Heart right ventricle (tissue), 16 donors: ENCODE data around the gene ENTPD1. TPM values are rescaled to one million over a fixed set of nuclear protein-coding genes. Genes with fewer than 3 reads are reported as not detected.
A peak's percentile ranks its signal among the peaks of the same experiment; 100 is the strongest.

Experiments
- ATAC-seq, 8 donors: fragments of 200-7000 bp; cut with Tn5 transposase; one replicate each; pipeline ENCODE4 v1.9.1; 2020; ENCODE audit warnings: mild to moderate bottlenecking in 8 of 8, moderate library complexity in 8 of 8, moderate number of reproducible peaks in 1 of 8
- DNase-seq, 2 donors: peaks; one replicate each; pipeline ENCODE4 v3.0.0-alpha.2; 2020
- H3K27ac ChIP-seq, 10 donors: fragments of 200-600 bp; sonication (generic) in 2 of 10; one replicate each; pipeline versions ENCODE4 v1.5.0 to v1.8.0; 2020 to 2022; ENCODE audit warnings: mild to moderate bottlenecking in 3 of 10
- H3K27me3 ChIP-seq, 7 donors: fragments of 200-600 bp; one replicate each; pipeline ENCODE4 v1.8.0; 2021 to 2022; ENCODE audit warnings: mild to moderate bottlenecking in 2 of 7
- H3K36me3 ChIP-seq, 9 donors: fragments of 200-600 bp; sonication (generic) in 1 of 9; one replicate each; pipeline versions ENCODE4 v1.5.0 to v1.8.0; 2020 to 2022; ENCODE audit warnings: mild to moderate bottlenecking in 2 of 9
- H3K4me1 ChIP-seq, 9 donors: fragments of 200-600 bp; sonication (generic) in 1 of 9; one replicate each; pipeline versions ENCODE4 v1.5.0 to v1.8.0; 2020 to 2022; ENCODE audit warnings: mild to moderate bottlenecking in 4 of 9
- H3K4me3 ChIP-seq, 10 donors: fragments of 200-600 bp; sonication (generic) in 2 of 10; one replicate each; pipeline versions ENCODE4 v1.5.0 to v1.8.0; 2020 to 2022; ENCODE audit warnings: mild to moderate bottlenecking in 7 of 10, moderate library complexity in 2 of 10
- H3K9me3 ChIP-seq, 11 donors: fragments of 200-600 bp in 10 of 11; sonication (generic) in 2 of 11; one replicate each; pipeline versions ENCODE4 v1.5.0 to v1.8.0; 2013 to 2022; ENCODE audit warnings: mild to moderate bottlenecking in 2 of 11, control low read depth in 1 of 11, moderate library complexity in 1 of 11
- WGBS, 2 donors: extraction: QIAGEN DNeasy Blood & Tissue Kit; methylation state at CpG; one replicate each; pipeline ENCODE4 v1.1.7; 2013; ENCODE audit warnings: inconsistent platforms in 1 of 2; 5-methylcytosine and 5-hydroxymethylcytosine counted together
- intact Hi-C, 10 donors: fragments of 100-400 bp; cut with DNase I; formaldehyde crosslinking; loops; one replicate each; pipeline versions ENCODE4 v1.11.1 to v1.14.2; 2022
- polyA plus RNA-seq, 2 donors: library from polyadenylated mRNA; stranded (reverse); fragments of 200-250 nt; gene quantifications; one replicate each; pipeline ENCODE4 v1.2.3, GENCODE V29; 2013
- total RNA-seq, 10 donors: library from RNA; stranded (reverse); fragmentation: NEBNext Ultra II Directional in 3 of 10; extraction: Animal tissue kit (Norgen Biotek cat#: 25700) in 3 of 10; gene quantifications; one replicate each; pipeline versions ENCODE4 v1.2.1 to v1.2.4, GENCODE V29; 2021 to 2023
- TF ChIP-seq, protein P1 (sequence below), 9 donors: fragments of 200-600 bp; sonication (generic) in 2 of 9; IDR thresholded peaks; one replicate each; pipeline versions ENCODE4 v1.5.0 to v1.8.0; 2021 to 2022; ENCODE audit warnings: antibody characterized with exemption in 9 of 9, mild to moderate bottlenecking in 5 of 9, moderate library complexity in 1 of 9
- donor health status: Arrhythmogenic right ventricular cardiomyopathy.
- donor health status: ischemic (EF 13 %, LVEDD 7.1; RV severe dilation, severe dysfunction).
- donor health status: healthy with polysubstance abuse.
- donor health status: DM: no; HTN: yes; CAD: no.
- donor health status: DM: no; HTN: no; CAD: no.
- donor health status: ischemic (EF 25% LVEDD 6.9; RV normal size, moderate dysfunction).
- donor health status: ischemic (EF 25% LVEDD 5.7; RV mildly dilated, moderate dysfunction).
- donor health status: healthy.
- donor health status: DM: yes; HTN: yes; CAD: no.
- donor health status: Ischemic cardiomyopathy.
- donor health status: ischemic (EF 35%, LVEDD 5.7; RV mildly dilated, moderate dysfunction).
- donor health status: nonischemic (EF 11% LVEDD 7.7; RV severe dilation, severe dysfunction).
- donor health status: DM: yes; HTN: yes; CAD: no.
- donor health status: PGD.
- donor health status: ischemic (EF 29% LVEDD 5.4; RV normal size, mild dysfunction).
- donor health status: nonischemic (EF 23%, LVEDD 6.1; RV moderate dilation, normal function).

ENTPD1 gene
- total and polyA plus RNA-seq, 12 donors = 4.2 to 13.0 (median 9.1) TPM

DNA sequence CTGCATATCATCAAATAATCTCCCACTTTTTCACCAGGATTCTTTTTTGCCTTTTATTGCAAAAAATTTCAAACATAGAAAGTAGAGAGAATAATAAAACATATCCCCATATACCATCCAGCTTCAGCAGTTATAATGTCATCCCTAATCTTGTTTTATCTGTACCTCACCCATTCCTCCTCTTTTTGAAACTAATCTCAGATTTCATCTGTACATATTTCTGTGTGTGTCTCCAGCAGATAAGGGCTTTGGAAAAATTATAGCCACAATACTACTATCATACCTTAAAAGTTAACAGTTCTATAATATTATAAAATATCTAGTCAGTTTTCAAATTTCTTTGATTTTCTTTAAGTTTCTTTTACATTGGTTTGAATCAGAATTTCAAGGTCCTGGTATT, 7.6 kb upstream of the ENTPD1 start:
- H3K4me3 ChIP-seq = no peak overlapping the region
- TF ChIP-seq, protein P1, sequence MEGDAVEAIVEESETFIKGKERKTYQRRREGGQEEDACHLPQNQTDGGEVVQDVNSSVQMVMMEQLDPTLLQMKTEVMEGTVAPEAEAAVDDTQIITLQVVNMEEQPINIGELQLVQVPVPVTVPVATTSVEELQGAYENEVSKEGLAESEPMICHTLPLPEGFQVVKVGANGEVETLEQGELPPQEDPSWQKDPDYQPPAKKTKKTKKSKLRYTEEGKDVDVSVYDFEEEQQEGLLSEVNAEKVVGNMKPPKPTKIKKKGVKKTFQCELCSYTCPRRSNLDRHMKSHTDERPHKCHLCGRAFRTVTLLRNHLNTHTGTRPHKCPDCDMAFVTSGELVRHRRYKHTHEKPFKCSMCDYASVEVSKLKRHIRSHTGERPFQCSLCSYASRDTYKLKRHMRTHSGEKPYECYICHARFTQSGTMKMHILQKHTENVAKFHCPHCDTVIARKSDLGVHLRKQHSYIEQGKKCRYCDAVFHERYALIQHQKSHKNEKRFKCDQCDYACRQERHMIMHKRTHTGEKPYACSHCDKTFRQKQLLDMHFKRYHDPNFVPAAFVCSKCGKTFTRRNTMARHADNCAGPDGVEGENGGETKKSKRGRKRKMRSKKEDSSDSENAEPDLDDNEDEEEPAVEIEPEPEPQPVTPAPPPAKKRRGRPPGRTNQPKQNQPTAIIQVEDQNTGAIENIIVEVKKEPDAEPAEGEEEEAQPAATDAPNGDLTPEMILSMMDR (IDR thresholded peaks at IDR 0.05) = no peak
- peaks cover 0 to 2% (median 0%) of the 10 kb centered on the region in 7 donors for H3K27me3 ChIP-seq
- no peak for ATAC-seq
- no peak overlapping the region for H3K27ac ChIP-seq
- no peak for DNase-seq
- intact Hi-C loops = loop anchor here in 1 of 10 donors (5.0 kb wide), 1 partner anchor 89 kb away; no protein-coding TSS in a partner anchor
- H3K9me3 ChIP-seq = no peaks in the 10 kb centered on the region
- no peaks in the 10 kb centered on the region for H3K36me3 ChIP-seq
- H3K4me1 ChIP-seq = peaks cover 0 to 15% (median 5%) of the 10 kb centered on the region in 9 donors

DNA sequence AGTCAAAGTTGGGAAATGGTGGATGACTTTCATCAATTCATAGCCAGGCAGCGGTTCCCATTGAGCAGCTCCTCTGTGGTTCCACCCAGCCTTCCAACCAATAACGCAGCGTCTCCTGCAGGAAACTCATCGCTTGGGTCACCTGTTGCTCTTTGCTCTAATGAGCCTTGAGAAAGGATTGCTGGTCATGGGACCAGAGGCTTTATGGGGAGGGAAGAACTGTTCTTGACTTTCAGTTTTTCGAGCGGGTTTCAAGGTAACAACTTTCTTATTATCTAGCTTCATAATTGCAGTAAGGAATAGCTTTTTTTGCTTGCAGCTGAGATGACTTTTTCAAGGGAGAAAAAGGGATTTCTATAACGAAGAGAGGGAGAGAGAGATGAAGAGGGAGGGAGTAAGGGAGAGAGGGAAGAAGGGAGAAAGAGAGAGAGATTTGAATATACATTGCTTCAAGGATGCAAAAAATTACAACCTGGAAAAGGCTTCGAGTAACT, 405 bp upstream of the ENTPD1 start:
- Histone ChIP-seq H3K4me1 (peaks cover 0 to 52% (median 16%) of the 10 kb centered on the region in 9 donors), H3K9me3 (no peaks in the 10 kb centered on the region), H3K27me3 (peaks cover 0 to 4% (median 0%) of the 10 kb centered on the region in 7 donors), H3K27ac (peak overlapping the region; percentile 16 to 93 (median 74)), H3K36me3 (no peaks in the 10 kb centered on the region), H3K4me3 (peak overlapping the region in 9 of 10 donors; percentile 18 to 59 (median 47))
- 29 to 37% methylated on average over 8 of the region's 8 CpGs for WGBS, 2 donors
- intact Hi-C loops = loop anchor here in 1 of 10 donors (5.0 kb wide), 1 partner anchor 37 kb away; no protein-coding TSS in a partner anchor
- ATAC-seq (peak in 7 of 8 donors; percentile 67 to 82 (median 78)), DNase-seq (peak in 1 of 2 donors; percentile 57)
- TF ChIP-seq, protein P1 (IDR thresholded peaks at IDR 0.05) = no peak

DNA sequence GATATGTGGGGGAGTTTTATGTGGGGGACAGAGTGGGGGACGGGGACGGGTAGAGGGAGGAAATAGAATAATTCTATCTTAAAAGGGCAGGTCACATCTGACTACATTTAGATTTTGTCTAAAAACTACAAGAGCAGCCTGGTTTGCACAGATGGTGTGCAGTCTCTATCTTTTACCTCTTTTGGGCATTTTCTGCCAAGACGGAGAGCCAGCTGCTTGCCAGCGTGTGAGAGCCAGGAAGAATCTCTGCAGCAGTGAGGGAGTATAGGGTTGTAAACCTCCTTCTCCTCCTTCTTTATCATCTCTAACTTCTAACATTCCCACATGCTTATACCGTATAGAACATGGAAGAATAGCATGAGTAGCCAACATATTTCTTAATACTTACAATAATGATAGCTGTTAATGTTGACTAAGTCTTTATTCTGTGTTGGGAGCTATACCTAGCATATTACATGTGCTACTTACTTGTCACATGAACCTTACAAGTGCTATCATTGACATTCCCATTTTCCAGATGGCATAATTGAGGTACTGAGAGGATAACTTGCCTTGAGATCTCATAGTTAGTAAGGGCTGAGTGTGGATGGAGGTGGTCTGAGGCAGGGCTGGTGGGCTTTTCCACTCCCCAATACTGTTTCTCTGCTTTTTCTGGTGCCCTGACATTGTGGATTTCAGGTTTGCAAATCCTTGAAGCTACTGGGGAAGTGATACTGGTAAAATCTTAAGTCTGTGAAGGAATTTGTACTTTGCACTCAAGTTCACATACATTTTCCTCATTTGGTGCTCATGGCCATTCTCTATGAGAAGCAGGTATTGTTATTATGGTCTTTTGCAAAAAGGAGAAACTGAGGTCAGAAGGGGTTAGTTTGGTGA, 1.1 kb downstream of the ENTPD1 start:
- intact Hi-C loops = loop anchor here in 1 of 10 donors (5.0 kb wide), 1 partner anchor 35 kb away; no protein-coding TSS in a partner anchor
- H3K27ac ChIP-seq = peak overlapping the region; percentile 16 to 93 (median 74)
- H3K36me3 ChIP-seq = no peaks in the 10 kb centered on the region
- WGBS, 2 donors = 24 to 32% methylated on average over 5 of the region's 5 CpGs
- no peaks in the 10 kb centered on the region for H3K9me3 ChIP-seq
- peaks cover 0 to 61% (median 24%) of the 10 kb centered on the region in 9 donors for H3K4me1 ChIP-seq
- DNase-seq (no peak), ATAC-seq (peak in 2 of 8 donors; percentile 15 to 18)
- TF ChIP-seq, protein P1 (IDR thresholded peaks at IDR 0.05) = no peak
- peaks cover 0 to 4% (median 0%) of the 10 kb centered on the region in 7 donors for H3K27me3 ChIP-seq
- peak overlapping the region in 9 of 10 donors; percentile 18 to 59 (median 47) for H3K4me3 ChIP-seq

DNA sequence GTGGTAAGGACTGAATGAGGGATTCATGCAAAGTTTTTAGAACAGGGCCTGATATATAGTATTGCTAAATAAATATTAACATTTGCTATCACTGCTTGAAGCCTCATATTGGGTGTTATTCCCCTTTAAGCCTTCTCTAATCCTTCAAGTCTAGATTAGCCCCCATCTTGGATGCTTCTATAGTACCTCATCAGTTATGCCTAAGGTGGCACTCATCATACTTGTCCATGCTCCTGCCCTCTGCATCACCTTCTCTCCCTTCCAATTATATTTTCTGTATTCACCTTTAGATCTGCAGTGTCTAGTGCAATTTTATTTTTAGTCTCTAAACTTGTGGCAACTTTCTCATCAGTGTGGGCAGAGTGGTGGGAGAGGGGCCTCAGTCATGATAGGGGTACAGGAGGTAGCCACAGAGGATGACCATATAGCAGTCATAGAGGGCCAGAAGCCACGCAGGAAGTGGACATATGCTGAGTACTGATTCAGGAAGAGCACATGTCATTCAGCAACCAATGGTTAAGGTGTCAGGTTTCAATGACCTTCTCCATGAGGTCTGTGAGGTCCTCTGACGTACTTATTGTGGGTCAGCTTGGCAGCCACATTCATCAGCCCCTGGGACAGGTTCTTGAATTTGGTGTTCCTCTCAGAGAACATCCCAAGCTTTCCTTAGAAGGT, 2.5 kb downstream of the ENTPD1 start:
- TF ChIP-seq, protein P1 (IDR thresholded peaks at IDR 0.05) = no peak
- H3K4me3 ChIP-seq = peak overlapping the region in 2 of 10 donors; percentile 15 to 59
- ATAC-seq (no peak), DNase-seq (no peak)
- H3K36me3 ChIP-seq = no peaks in the 10 kb centered on the region
- 60 to 61% methylated on average over 2 of the region's 2 CpGs for WGBS, 2 donors
- no peaks in the 10 kb centered on the region for H3K9me3 ChIP-seq
- intact Hi-C loops = loop anchor here in 1 of 10 donors (5.0 kb wide), 1 partner anchor 34 kb away; no protein-coding TSS in a partner anchor
- H3K27ac ChIP-seq = peak overlapping the region in 6 of 10 donors; percentile 11 to 93 (median 80)
- H3K27me3 ChIP-seq = peaks cover 0 to 3% (median 0%) of the 10 kb centered on the region in 7 donors
- peaks cover 0 to 69% (median 24%) of the 10 kb centered on the region in 9 donors for H3K4me1 ChIP-seq
